PFSK-1 (cell line): ENCODE measurements around the gene MARCHF9.

Experiments
- FOXP2 ChIP-seq: optimal IDR thresholded peaks from 2 replicates; pipeline ENCODE3; 2011; ENCODE audit warnings: borderline replicate concordance, control low read depth, inconsistent platforms; ENCODE audit not compliant: insufficient read depth; ENCODE audit errors: extremely low read length, extremely low read depth
- POLR2AphosphoS5 ChIP-seq: IDR thresholded peaks from 2 replicates; pipeline ENCODE4 v1.6.1; 2012; ENCODE audit warnings: low read depth, mild to moderate bottlenecking, control low read depth, low read length, moderate library complexity
- REST ChIP-seq, 2 experiments: IDR thresholded peaks; 2 replicates each; pipeline versions ENCODE4 v1.6.1 to v1.8.0; 2011 to 2012; ENCODE audit warnings: low read depth in 2 of 2, low read length in 2 of 2, control low read depth in 1 of 2, inconsistent platforms in 1 of 2, mild to moderate bottlenecking in 1 of 2, moderate library complexity in 1 of 2; ENCODE audit not compliant: insufficient read depth in 1 of 2
- SIN3A ChIP-seq: IDR thresholded peaks from 2 replicates; pipeline ENCODE4 v1.6.1; 2012; ENCODE audit warnings: mild to moderate bottlenecking, low read length, moderate library complexity, borderline replicate concordance; ENCODE audit not compliant: insufficient read depth
- TAF1 ChIP-seq: IDR thresholded peaks from 2 replicates; pipeline ENCODE4 v1.6.1; 2012; ENCODE audit warnings: low read length, control low read depth, borderline replicate concordance; ENCODE audit not compliant: insufficient read depth

Gene MARCHF9

GRCh38 chr12:57751788-57752667, 2.9 kb upstream of the MARCHF9 start, which contains the start of gene CDK4:
CDK4 (minus strand) TSS chr12:57752310; CDS start chr12:57751717, 593 bp downstream.
- TF ChIP-seq SIN3A = peak; percentile 82; the same call in 1 of the 2 replicates
- TF ChIP-seq TAF1 = peak; percentile 84; the same call in 1 of the 2 replicates
- TF ChIP-seq REST (IDR thresholded peaks at IDR 0.05; ENCODE audit: insufficient read depth in 1 of 2, low read depth in 2 of 2, low read length in 2 of 2) = 0 out of 4 replicates have a peak, but pooled peaks of 1 of the 2 experiments have one; percentile 40
- peak; percentile 88 for TF ChIP-seq POLR2AphosphoS5
- TF ChIP-seq FOXP2 = no peak

GRCh38 chr12:57752668-57753000, 2.3 kb upstream of the MARCHF9 start:
- no peak for TF ChIP-seq FOXP2
- no peak for TF ChIP-seq SIN3A
- TF ChIP-seq TAF1 = no peak
- TF ChIP-seq POLR2AphosphoS5 = no peak
- TF ChIP-seq REST (IDR thresholded peaks at IDR 0.05; ENCODE audit: insufficient read depth in 1 of 2, low read depth in 2 of 2, low read length in 2 of 2) = no peak

- no peak for TF ChIP-seq SIN3A
- no peak for TF ChIP-seq FOXP2
- TF ChIP-seq POLR2AphosphoS5 = no peak
- no peak for TF ChIP-seq TAF1
- no peak for TF ChIP-seq REST (IDR thresholded peaks at IDR 0.05; ENCODE audit: insufficient read depth in 1 of 2, low read depth in 2 of 2, low read length in 2 of 2)
Measured at GRCh38 chr12:57753756-57754337, 1.1 kb upstream of the MARCHF9 start.

- no peak for TF ChIP-seq SIN3A
- TF ChIP-seq REST (IDR thresholded peaks at IDR 0.05; ENCODE audit: insufficient read depth in 1 of 2, low read depth in 2 of 2, low read length in 2 of 2) = no peak
Measured at GRCh38 chr12:57755194-57755453, 221 bp downstream of the MARCHF9 start.
